SH-SY5Y (cell line): ENCODE results near the gene TF.

ENCODE experiments used
- GATA2 ChIP-seq: IDR thresholded peaks from 2 replicates; pipeline ENCODE4 v1.6.1; 2011; ENCODE audit warnings: mild to moderate bottlenecking, low read depth, low read length
- GATA3 ChIP-seq: IDR thresholded peaks from 2 replicates; pipeline ENCODE4 v1.6.1; 2011; ENCODE audit warnings: low read depth, mild to moderate bottlenecking, low read length, moderate library complexity

TF gene

DNA sequence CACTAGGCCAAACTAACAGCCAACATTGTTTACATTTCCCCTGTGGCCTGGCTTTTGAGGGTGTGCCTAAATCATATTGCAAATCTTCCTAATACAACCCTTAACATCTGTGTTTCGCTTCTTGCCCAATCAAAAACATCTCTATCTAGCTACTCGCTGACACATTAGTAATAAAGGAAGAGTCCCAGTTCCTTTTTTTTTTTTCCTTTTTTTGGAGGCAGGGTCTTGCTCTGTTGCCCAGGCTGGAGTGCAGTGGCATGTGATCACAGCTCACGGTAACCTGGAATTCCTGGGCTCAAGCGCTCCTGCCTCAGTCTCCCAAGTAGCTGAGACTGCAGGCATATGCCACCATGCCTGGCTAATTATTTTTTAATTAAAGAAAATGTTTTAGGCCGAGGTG, 57.3 kb downstream of the TF start:
- TF ChIP-seq GATA3, result no peak
- no peak for TF ChIP-seq GATA2

DNA sequence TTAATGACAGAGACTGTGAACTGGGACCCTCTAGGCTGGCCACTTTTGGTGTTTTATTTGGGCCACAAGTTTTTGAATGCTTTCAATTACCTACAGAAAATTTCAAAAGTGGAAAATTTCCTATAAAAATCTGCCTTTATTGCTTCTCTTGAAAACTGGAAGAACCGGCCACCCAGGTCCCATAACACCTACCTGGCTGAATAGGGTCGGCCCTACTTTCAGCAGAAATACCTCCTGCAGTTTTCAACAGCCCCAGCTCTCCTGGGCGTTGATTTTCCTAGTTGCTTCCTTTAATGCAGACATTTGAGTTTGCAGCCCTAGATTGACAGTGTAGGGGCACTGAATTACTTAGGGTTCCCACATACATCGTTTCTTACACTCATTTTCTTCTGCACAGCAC, 58.7 kb downstream of the TF start:
- TF ChIP-seq GATA3 (no peak), GATA2 (no peak)

- TF ChIP-seq GATA3, result no peak
- TF ChIP-seq GATA2, result no peak
These were observed 59.1 kb downstream of the TF start for GRCh38 chr3:133805384-133805701.

- TF ChIP-seq GATA2 (no peak), GATA3 (no peak)
These were observed 59.7 kb downstream of the TF start, which contains the start of gene SRPRB for GRCh38 chr3:133805702-133806475. Gene SRPRB, plus strand, starts transcription at chr3:133805815. Its CDS starts 34 bp downstream, at chr3:133805849.

DNA sequence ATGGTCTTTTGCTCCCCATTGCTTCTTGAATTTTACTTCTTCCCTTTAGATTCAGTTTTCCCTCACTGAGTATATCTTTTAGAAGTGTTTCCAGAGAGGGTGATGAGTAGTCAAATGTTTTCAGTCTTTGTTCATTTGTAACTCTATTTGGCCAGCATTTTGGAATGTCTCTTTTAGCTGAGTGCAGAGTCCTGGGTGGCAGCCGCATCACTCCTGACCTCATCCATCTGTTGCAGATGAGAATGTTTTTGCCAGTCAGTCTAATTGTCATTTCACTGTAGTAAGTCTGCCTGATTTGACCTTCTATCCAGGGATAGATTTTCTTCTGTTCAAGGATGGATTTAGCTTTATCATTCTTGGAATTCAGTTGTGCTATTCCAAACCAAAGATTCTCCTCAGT, 66.7 kb downstream of the TF start:
- TF ChIP-seq GATA2, result no peak
- no peak for TF ChIP-seq GATA3

- no peak for TF ChIP-seq GATA3
- no peak for TF ChIP-seq GATA2
These were observed 69.2 kb downstream of the TF start for GRCh38 chr3:133815386-133815785.

DNA sequence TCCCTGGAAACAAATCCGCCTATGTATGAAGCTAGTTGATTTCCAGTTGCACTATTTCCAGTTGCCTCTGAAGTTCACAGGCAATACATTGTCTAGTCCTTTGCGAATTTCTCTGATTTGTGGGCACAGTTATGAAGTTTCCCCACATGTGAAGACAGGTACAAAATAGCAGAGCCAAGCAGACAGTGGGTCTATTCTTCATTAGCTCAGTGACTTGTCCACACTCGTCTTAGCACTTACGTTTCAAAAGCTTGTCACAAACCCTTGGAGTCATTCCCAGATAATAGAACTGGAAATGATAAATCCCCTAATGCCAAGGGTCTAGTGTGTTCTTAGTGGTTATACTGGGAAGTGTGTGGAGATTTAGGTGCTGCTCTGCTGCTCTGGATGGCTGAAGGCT, 73.9 kb downstream of the TF start:
- TF ChIP-seq GATA2 (no peak), GATA3 (no peak)

- no peak for TF ChIP-seq GATA3
- TF ChIP-seq GATA2, result no peak
These were observed 74.9 kb downstream of the TF start for GRCh38 chr3:133820889-133821675.

DNA sequence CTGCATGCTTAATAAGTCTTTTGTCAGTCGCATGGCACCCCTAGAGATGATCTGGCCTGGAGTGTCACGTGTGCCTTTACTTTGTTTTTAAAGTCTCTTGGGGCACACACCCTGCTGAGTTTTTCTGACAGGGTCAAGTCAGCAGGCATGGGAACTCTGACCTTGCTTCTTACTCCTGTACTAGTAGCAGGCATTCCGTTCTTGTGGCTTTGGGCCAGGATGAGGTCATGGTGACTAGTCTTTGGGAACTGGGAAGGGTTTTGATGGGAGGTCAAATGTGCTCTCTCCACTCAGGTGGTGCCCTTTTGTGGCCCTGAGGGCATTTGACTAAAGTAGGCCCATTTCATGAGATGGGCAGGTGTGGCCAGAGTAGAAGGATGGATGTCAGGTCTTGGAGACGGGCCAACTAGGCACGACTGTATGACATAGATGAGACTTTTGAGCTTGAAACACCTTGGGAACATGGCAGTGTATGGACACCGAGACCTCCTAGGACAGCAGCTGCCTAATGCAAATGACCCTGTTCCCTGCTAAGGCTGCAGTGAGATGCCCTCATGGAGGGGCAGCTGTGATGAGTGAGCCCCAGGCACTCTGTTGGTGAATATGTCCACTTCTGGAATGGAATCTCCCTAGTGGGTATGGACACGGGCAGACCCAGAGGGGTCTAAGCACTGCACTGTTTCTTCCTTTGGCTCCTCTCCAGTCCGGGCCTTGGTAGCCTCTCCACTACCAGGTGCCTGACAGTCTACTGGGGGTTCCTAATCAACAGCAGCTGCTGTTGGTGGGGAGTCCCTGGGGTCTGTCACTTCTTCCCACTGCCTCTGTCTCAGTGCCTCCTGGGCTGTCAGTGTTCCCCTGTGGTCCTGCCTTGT, 75.8 kb downstream of the TF start:
- TF ChIP-seq GATA2, result no peak
- no peak for TF ChIP-seq GATA3

DNA sequence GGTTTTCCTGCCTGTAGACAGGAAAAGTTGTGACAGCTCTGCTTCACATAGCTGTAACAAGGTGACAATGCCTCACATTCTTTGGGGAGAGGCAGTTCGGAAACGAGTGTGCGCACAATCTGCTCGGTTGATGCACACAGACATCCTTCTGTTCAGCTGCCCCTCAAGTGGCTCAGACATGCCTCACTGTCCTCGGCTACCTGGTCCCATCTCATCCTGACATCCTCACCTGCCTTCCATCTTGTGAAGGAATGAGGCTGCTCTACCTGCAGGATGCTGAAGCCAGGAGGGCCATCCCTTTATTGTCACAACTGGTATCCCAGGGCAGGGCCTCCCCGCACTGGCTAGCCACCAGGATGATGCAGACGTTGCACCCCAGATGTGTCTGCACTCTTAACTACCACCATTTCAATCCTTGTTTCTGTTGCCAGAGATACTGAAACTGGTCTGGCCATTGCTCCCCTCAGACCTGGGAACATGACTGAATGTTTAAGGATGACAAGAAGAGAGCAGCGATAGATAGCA, 78.8 kb downstream of the TF start:
- no peak for TF ChIP-seq GATA3
- TF ChIP-seq GATA2, result no peak

DNA sequence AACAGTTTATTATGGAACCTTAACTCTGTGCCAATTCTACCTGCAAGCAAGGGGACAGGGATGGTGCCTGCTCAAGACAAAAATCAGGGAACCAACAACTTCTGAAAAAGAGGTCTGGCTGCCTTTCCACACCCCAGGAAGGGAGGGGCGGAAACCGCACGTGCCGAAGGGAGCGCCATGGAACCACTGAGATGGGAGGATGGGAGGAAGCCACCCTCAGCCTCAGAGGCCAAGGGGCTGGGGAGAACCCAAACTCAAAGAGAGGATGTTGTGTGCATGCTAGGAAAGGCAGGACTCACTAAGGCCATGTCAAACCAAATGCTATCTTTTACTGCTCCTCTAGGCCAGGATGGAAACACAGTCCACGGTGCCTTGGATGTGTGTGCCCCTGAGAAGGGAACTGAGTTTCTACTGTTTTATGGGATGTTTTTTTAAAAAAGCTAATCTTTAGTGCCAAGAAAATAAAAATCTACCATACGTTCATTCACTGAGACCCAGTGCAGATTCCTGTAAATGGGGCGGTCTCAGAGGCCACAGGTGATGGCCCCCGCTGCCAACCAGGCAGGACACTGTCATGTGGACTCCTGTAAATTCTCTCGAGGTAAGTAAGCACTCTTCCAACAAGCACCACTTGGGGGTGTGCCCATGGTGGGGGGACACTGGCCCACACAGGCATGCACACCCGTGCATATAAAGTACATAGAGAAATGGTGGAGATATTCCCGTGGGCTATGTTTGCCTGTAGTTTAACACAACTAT, 80.0 kb downstream of the TF start:
- TF ChIP-seq GATA3, result no peak
- TF ChIP-seq GATA2, result no peak

DNA sequence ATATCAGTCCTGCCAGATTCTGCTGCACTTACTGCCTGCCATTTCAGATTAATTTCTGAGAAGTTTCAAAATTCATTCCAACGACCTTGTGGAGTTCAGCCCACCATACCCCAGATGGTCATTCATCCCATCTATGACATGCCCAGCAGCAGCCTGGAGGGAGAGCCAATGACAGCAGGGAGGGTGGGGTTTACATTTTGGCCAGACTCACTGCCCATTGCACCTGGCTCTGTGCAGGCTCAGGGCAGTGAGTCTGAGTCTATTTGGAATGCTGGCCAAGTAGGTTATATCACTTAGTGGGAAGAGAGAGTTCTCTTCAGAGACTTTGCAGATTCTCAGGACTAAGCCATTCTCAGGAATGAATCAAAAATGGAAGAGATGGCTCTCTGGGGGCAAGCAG, 80.9 kb downstream of the TF start:
- TF ChIP-seq GATA3 (no peak), GATA2 (no peak)

DNA sequence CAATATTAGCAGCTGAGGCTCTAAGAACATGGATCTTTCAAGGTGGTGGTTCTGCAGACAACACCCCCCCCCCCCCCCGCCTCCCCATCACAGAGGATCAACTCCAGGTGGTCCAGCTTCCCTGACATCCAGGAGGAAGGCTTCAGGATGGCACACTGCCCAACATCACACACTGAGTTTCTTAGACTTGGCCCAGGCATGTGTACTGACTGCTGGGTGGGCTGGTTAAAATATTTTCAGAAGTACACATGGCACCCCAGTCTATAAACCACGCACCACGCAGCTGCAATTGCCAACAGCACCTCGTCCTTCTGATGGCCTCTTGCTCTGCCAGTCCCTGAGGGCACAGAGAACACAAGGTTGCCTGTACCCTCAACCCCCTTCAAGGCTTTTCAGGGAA, 81.5 kb downstream of the TF start:
- TF ChIP-seq GATA3, result no peak
- no peak for TF ChIP-seq GATA2
